Gastrocnemius medialis (tissue), 4 donors: ENCODE data around the gene PSMA6. TPM values are rescaled to one million over a fixed set of nuclear protein-coding genes. Genes with fewer than 3 reads are reported as not detected.

Experiments used
- ATAC-seq, 2 donors: fragments of 150-250 bp; one replicate each; pipeline ENCODE4 v1.9.1; 2016
- DNase-seq, 2 donors: peaks; one replicate each; pipeline ENCODE4 v3.0.0-alpha.2; 2019
- H3K27ac ChIP-seq, 4 donors: fragments of 200-600 bp; sonication (generic); 1 replicate in 1 of 4; 2 replicates in 3 of 4; pipeline ENCODE4 v1.5.1; 2016 to 2018; ENCODE audit warnings: mild to moderate bottlenecking in 2 of 4, moderate library complexity in 1 of 4
- H3K27me3 ChIP-seq, 3 donors: fragments of 200-600 bp; sonication (generic) in 2 of 3; 1 replicate in 1 of 3; 2 replicates in 2 of 3; pipeline versions ENCODE4 v1.5.1 to v1.6.0; 2016 to 2019; ENCODE audit warnings: mild to moderate bottlenecking in 1 of 3, moderate library complexity in 1 of 3
- H3K36me3 ChIP-seq, 2 donors: fragments of 200-600 bp; sonication (generic) in 1 of 2; one replicate each; pipeline ENCODE4 v1.5.1; 2017 to 2018
- H3K4me1 ChIP-seq, 2 donors: fragments of 200-600 bp; sonication (generic) in 1 of 2; one replicate each; pipeline ENCODE4 v1.5.1; 2016 to 2017; ENCODE audit warnings: mild to moderate bottlenecking in 2 of 2
- H3K4me3 ChIP-seq, 4 donors: fragments of 200-600 bp; sonication (generic) in 3 of 4; 1 replicate in 1 of 4; 2 replicates in 3 of 4; pipeline ENCODE4 v1.5.1; 2016 to 2019; ENCODE audit warnings: mild to moderate bottlenecking in 2 of 4
- H3K9me3 ChIP-seq, 3 donors: fragments of 200-600 bp; sonication (generic) in 2 of 3; 1 replicate in 1 of 3; 2 replicates in 2 of 3; pipeline ENCODE4 v1.5.1; 2016 to 2019
- CTCF ChIP-seq, 5 experiments: fragments of 450-650 bp in 3 of 5; fragments of 200-600 bp in 2 of 5; sonication (generic) in 2 of 5; IDR thresholded peaks in 4 of 5; conservative IDR thresholded peaks in 1 of 5; 1 replicate in 4 of 5; 2 replicates in 1 of 5; pipeline ENCODE4 v1.5.1; 2016 to 2019; ENCODE audit warnings: antibody characterized with exemption in 5 of 5, mild to moderate bottlenecking in 3 of 5, moderate library complexity in 3 of 5
- POLR2A ChIP-seq, 2 donors: fragments of 450-650 bp; IDR thresholded peaks; one replicate each; pipeline ENCODE4 v1.6.1; 2017; ENCODE audit warnings: antibody characterized with exemption in 2 of 2, mild to moderate bottlenecking in 2 of 2, moderate library complexity in 2 of 2
- in situ Hi-C, 4 donors: fragments of 200-750 bp; cut with MboI; loops; one replicate each; pipeline versions ENCODE4 v1.15.0 to v1.8.0; 2017; ENCODE audit warnings: low sequenced_read_pairs in 4 of 4
- intact Hi-C: fragments of 100-400 bp; cut with DNase I; formaldehyde crosslinking; loops from one replicate; pipeline ENCODE4 v1.15.1; 2023; ENCODE audit warnings: low total_unique reads
- total RNA-seq, 4 donors: library from RNA; depleted of rRNA; stranded (reverse); fragments of >200 nt; gene quantifications; one replicate each; pipeline versions ENCODE4 v1.1.0 to v1.2.3, GENCODE V29; 2016

PSMA6 gene
- total RNA-seq, 4 donors from 2014 or later = 323 to 502 (median 464) TPM

DNA sequence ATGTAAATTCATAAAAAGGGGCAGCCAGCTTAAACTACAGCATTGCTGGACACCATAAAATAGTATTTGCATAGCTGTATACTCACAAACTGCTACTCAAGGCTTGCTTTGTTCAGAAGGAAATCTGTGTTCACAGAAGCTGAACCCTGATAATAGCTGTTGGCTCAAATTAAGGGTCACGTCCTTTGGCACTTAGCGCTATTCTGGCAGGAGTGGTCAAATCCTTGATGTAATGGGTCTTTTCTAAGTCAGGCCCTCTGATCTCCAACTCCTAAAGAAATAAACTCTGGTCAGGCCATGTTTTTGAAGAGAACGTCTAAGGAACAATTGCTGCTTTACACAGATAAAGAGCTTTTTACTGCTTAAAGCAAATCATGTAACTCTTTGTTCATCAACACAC, 12.8 kb upstream of the PSMA6 start:
- Histone ChIP-seq H3K27me3 (no peaks in the 10 kb centered on the region), H3K4me3 (no peak overlapping the region), H3K4me1 (no peaks in the 10 kb centered on the region), H3K9me3 (no peaks in the 10 kb centered on the region), H3K27ac (no peak overlapping the region), H3K36me3 (no peaks in the 10 kb centered on the region)
- no peak for DNase-seq
- intact Hi-C loops = no loop called here
- ATAC-seq = no peak
- no peak for TF ChIP-seq CTCF (IDR thresholded peaks at IDR 0.05 in 4 of 5, conservative IDR thresholded peaks at IDR 0.05 in 1 of 5)
- TF ChIP-seq POLR2A (IDR thresholded peaks at IDR 0.05) = no peak
- in situ Hi-C loops = no loop called here

- no peaks in the 10 kb centered on the region for H3K4me1 ChIP-seq
- H3K27ac ChIP-seq = no peak overlapping the region
- H3K27me3 ChIP-seq = no peaks in the 10 kb centered on the region
- TF ChIP-seq POLR2A (IDR thresholded peaks at IDR 0.05) (no peak), CTCF (IDR thresholded peaks at IDR 0.05 in 4 of 5, conservative IDR thresholded peaks at IDR 0.05 in 1 of 5) (no peak)
- H3K36me3 ChIP-seq = no peaks in the 10 kb centered on the region
- intact Hi-C loops (no loop called here), in situ Hi-C loops (no loop called here)
- H3K9me3 ChIP-seq = no peaks in the 10 kb centered on the region
- DNase-seq (no peak), ATAC-seq (no peak)
- H3K4me3 ChIP-seq = no peak overlapping the region
These were observed 10.8 kb upstream of the PSMA6 start for GRCh38 chr14:35281341-35281740.

DNA sequence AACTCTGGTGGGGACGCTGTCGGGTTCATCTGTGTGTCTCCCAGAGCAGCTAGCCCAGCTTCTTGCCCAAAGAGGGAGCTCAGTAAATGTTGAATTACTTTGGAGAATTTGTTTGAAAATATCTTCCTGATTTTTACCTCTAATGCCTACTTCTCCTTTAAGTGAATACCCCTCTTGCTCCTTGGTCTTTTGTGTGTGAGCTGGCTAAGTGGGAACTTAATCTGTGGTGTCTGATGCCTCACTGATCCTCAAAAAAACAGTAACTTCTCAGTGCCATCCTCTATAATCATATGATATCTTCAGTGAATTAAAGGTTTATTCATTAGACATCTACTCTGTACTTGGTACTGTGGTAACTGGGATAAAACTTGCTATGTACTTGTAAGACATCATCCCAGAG, 7.7 kb upstream of the PSMA6 start:
- Histone ChIP-seq H3K4me3 (no peak overlapping the region), H3K36me3 (no peaks in the 10 kb centered on the region), H3K4me1 (no peaks in the 10 kb centered on the region), H3K27me3 (no peaks in the 10 kb centered on the region), H3K27ac (no peak overlapping the region), H3K9me3 (no peaks in the 10 kb centered on the region)
- TF ChIP-seq CTCF (IDR thresholded peaks at IDR 0.05 in 4 of 5, conservative IDR thresholded peaks at IDR 0.05 in 1 of 5) (no peak), POLR2A (IDR thresholded peaks at IDR 0.05) (no peak)
- no peak for DNase-seq
- intact Hi-C loops (no loop called here), in situ Hi-C loops (no loop called here)
- no peak for ATAC-seq

DNA sequence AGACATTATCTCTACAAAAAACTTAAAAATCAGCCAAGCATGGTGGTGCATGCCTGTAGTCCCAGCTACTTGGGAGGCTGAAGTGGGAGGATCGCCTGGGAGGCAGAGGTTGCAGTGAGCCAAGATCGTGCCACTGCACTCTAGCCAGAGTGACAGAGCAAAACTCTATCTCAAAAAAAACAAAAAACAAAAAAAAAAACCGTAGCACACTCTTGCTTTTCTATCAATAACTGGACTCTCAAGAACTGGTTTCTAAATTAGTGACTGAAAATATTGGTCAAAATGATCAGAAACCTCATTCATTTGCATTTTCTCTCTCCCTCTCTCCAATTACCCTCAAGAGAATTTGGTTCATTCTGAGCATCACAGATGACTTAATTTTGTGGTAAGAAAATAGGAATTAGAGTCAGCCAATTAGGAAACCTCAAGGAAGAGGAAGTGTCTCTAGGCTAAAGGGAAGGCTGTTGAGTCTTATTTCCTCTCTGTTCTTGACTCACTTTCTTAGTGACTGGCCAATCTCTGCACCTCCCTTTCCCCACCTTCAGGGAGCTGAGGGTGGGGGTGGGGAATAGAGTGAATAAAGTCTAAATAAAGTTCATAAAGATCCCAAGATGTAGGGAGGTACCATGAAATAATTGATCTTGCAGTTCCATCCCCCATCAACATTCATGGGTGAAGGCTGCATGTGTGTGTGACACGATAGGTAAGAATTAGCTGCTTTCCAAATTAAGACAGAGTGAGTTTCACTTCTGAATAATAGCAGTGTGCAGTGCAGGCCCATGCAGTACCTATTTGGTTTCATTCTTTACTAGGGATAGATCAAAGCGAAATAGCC, 6.8 kb upstream of the PSMA6 start:
- in situ Hi-C loops (no loop called here), intact Hi-C loops (no loop called here)
- Histone ChIP-seq H3K27ac (peak overlapping the region in 2 of 4 donors; percentile 4 to 18), H3K4me1 (no peaks in the 10 kb centered on the region), H3K36me3 (no peaks in the 10 kb centered on the region), H3K27me3 (no peaks in the 10 kb centered on the region), H3K4me3 (no peak overlapping the region), H3K9me3 (no peaks in the 10 kb centered on the region)
- TF ChIP-seq CTCF (IDR thresholded peaks at IDR 0.05 in 4 of 5, conservative IDR thresholded peaks at IDR 0.05 in 1 of 5) (no peak), POLR2A (IDR thresholded peaks at IDR 0.05) (no peak)
- no peak for DNase-seq
- ATAC-seq = no peak
